Kidney (tissue), 14 donors: ENCODE results near the gene FRMD1. TPM values are rescaled to one million over a fixed set of nuclear protein-coding genes. Genes with fewer than 3 reads are reported as not detected.

ENCODE experiments used
- DNase-seq, 5 donors: peaks; one replicate each; pipeline ENCODE4 v3.0.0-alpha.2; 2013 to 2020
- FAIRE-seq: peaks from 2 replicates; lab custom pipeline; 2012; peaks lifted over from hg19 to GRCh38; lab: Jason Lieb, UNC
- H3K27ac ChIP-seq, 2 donors: one replicate each; pipeline ENCODE4 v1.7.0; 2013; ENCODE audit warnings: low read depth in 2 of 2, low read length in 2 of 2, inconsistent platforms in 1 of 2
- H3K27me3 ChIP-seq: one replicate; pipeline ENCODE4 v1.7.1; 2013; ENCODE audit warnings: low read length, inconsistent platforms; ENCODE audit not compliant: control insufficient read depth, insufficient read depth
- H3K36me3 ChIP-seq, 3 donors: one replicate each; pipeline versions ENCODE4 v1.7.0 to v1.7.1; 2013; ENCODE audit warnings: low read length in 3 of 3, control low read depth in 1 of 3, inconsistent platforms in 1 of 3; ENCODE audit not compliant: insufficient read depth in 3 of 3, control insufficient read depth in 2 of 3
- H3K4me1 ChIP-seq, 3 donors: one replicate each; pipeline versions ENCODE4 v1.7.0 to v1.7.1; 2013; ENCODE audit warnings: low read length in 3 of 3, inconsistent platforms in 1 of 3, low read depth in 1 of 3; ENCODE audit not compliant: control insufficient read depth in 2 of 3, insufficient read depth in 2 of 3
- H3K4me3 ChIP-seq, 3 donors: one replicate each; pipeline versions ENCODE4 v1.7.0 to v1.8.1; 2013; ENCODE audit warnings: low read length in 3 of 3, control low read depth in 1 of 3, inconsistent platforms in 1 of 3
- H3K9ac ChIP-seq, 3 donors: one replicate each; pipeline versions ENCODE4 v1.7.0 to v1.7.1; 2013; ENCODE audit warnings: low read length in 3 of 3, control low read depth in 1 of 3, inconsistent platforms in 1 of 3
- H3K9me3 ChIP-seq, 3 donors: one replicate each; pipeline versions ENCODE4 v1.7.0 to v1.7.1; 2013; ENCODE audit warnings: low read length in 3 of 3, control low read depth in 1 of 3, inconsistent platforms in 1 of 3; ENCODE audit not compliant: control insufficient read depth in 2 of 3, insufficient read depth in 1 of 3
- intact Hi-C: fragments of 100-400 bp; cut with DNase I; formaldehyde crosslinking; loops from one replicate; pipeline ENCODE4 v1.11.1; 2022
- polyA plus RNA-seq: library from polyadenylated mRNA; stranded (reverse); fragments of 350-450 nt; fragmentation: Illumina TruSeq; extraction: RNeasy Lipid Tissue Mini Kit (QIAGEN cat#74804); gene quantifications from one replicate; pipeline ENCODE4 v1.2.3, GENCODE V29; 2014; ENCODE audit warnings: low read depth, low replicate concordance; ENCODE audit not compliant: insufficient read depth
- total RNA-seq: library from RNA; stranded (reverse); fragmentation: NEBNext Ultra II Directional; extraction: Animal tissue kit (Norgen Biotek cat#: 25700); gene quantifications from one replicate; pipeline ENCODE4 v1.2.1, GENCODE V29; 2021
- TF ChIP-seq, protein P1 (sequence below): IDR thresholded peaks from 3 replicates; pipeline ENCODE4 v1.5.1; 2012; ENCODE audit warnings: mild to moderate bottlenecking, moderate library complexity, borderline replicate concordance; ENCODE audit not compliant: insufficient read depth; ENCODE audit errors: extremely low read depth
- donor health status: control.
- donor health status: control.
- donor health status: control.
- donor health status: control.
- donor health status: control.
- donor health status: DM: yes; HTN: yes; CAD: no.
- donor health status: Normal renal cell carcinoma (clear cell type).

FRMD1 gene
- total and polyA plus RNA-seq, 2 donors from 2014 or later: 1.1 to 7.5 TPM

DNA sequence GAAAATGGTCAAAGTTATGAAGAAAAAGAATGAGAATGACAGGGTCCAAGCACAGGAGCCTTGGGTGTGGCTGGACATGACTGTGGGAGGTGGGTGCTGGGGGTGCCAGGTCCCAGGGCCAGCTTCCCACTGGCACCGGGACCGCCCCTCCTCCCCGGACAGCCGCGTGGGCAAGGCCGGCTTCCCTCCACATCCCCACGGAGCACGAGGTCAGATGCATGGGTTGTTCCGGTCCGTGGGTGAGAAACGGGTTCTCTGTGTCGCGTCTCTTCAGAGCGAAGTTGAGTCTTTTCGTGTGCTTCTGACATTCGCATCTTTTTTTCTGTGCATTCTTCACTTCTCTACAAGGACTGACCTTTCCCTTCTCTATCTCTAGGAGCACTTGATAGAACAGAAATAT lies 51.5 kb downstream of the FRMD1 start:
- H3K4me3 ChIP-seq: no peak overlapping the region
- intact Hi-C loops: no loop called here
- no peaks in the 10 kb centered on the region for H3K36me3 ChIP-seq
- H3K9me3 ChIP-seq: no peaks in the 10 kb centered on the region
- FAIRE-seq (no peak), DNase-seq (no peak)
- H3K27ac ChIP-seq: no peak overlapping the region
- peaks cover 0 to 7% (median 4%) of the 10 kb centered on the region in 3 donors for H3K4me1 ChIP-seq
- no peaks in the 10 kb centered on the region for H3K27me3 ChIP-seq
- TF ChIP-seq, protein P1, sequence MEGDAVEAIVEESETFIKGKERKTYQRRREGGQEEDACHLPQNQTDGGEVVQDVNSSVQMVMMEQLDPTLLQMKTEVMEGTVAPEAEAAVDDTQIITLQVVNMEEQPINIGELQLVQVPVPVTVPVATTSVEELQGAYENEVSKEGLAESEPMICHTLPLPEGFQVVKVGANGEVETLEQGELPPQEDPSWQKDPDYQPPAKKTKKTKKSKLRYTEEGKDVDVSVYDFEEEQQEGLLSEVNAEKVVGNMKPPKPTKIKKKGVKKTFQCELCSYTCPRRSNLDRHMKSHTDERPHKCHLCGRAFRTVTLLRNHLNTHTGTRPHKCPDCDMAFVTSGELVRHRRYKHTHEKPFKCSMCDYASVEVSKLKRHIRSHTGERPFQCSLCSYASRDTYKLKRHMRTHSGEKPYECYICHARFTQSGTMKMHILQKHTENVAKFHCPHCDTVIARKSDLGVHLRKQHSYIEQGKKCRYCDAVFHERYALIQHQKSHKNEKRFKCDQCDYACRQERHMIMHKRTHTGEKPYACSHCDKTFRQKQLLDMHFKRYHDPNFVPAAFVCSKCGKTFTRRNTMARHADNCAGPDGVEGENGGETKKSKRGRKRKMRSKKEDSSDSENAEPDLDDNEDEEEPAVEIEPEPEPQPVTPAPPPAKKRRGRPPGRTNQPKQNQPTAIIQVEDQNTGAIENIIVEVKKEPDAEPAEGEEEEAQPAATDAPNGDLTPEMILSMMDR: no peak
- no peak overlapping the region for H3K9ac ChIP-seq

DNA sequence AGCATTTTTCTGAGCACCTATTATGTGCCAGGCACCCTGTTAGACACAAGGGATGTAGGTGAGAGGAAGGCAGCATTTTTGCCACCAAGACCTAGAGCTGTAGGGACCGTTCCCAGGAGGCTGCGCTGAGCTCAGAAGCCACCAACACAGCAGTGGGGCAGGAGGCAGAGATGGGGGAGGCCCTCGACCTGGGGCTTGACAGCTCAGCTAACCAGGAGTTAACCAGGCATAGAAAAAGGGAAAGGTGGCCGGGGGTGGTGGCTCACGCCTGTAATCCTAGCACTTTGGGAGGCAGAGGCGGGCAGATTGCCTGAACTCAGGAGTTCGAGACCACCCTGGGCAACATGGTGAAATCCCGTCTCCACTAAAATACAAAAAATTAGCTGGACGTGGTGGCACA lies 52.1 kb downstream of the FRMD1 start:
- intact Hi-C loops: no loop called here
- Histone ChIP-seq H3K27ac (no peak overlapping the region), H3K9me3 (no peaks in the 10 kb centered on the region), H3K27me3 (no peaks in the 10 kb centered on the region), H3K36me3 (no peaks in the 10 kb centered on the region), H3K4me1 (peaks cover 0 to 7% (median 4%) of the 10 kb centered on the region in 3 donors), H3K9ac (no peak overlapping the region), H3K4me3 (no peak overlapping the region)
- FAIRE-seq (no peak), DNase-seq (no peak)
- TF ChIP-seq, protein P1: no peak

DNA sequence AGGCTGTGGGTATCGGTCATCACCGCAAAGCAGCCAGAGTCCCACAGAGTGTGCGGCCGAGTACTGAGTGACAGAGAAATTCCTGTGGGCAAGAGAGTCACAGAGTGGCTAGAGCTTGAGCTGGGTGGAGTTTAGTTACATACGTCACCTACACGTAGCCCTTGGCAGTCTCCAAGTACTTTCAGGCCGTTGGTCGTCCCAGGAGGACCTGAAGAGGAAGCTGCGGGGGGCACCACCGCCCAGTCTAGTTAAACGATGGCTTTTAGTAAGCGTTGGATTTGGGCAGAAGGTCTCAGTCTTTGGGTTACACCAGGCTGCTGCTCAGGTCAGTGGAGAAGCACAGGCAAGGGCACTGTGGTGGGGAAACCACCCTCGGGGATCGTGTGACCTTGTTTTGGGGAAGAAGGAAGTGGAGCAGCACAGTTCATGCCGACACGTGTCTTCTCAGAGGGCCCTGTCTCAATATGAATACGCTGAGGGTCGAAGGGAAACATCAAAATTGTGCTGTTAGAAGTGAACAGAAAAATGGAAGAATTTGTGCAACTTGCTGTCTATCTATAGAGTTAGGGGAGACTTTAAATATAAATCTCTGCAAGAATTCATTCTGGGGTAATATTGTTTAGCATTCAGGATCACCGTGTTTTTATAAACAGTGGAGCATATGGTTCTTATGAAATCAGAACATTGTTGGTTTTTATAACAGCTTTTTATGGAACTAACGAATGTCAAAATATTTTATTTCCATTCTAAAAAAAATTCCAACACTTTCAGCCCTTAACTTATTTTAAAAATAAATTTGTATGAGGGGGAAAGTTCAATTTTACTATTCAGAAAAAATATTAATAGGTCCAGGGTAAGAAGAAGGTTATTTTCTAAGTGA lies 52.9 kb downstream of the FRMD1 start:
- no peaks in the 10 kb centered on the region for H3K36me3 ChIP-seq
- intact Hi-C loops: no loop called here
- H3K4me1 ChIP-seq: peaks cover 0 to 5% (median 4%) of the 10 kb centered on the region in 3 donors
- FAIRE-seq: peak; percentile 45
- TF ChIP-seq, protein P1: no peak
- H3K27ac ChIP-seq: no peak overlapping the region
- H3K4me3 ChIP-seq: no peak overlapping the region
- H3K9ac ChIP-seq: no peak overlapping the region
- no peaks in the 10 kb centered on the region for H3K9me3 ChIP-seq
- peak in 1 of 5 donors; percentile 21 for DNase-seq
- H3K27me3 ChIP-seq: no peaks in the 10 kb centered on the region
